Measurements from ENCODE around the gene ARHGEF40. TPM values are rescaled to one million over a fixed set of nuclear protein-coding genes. Genes with fewer than 3 reads are reported as not detected.

The ARHGEF40 gene
- total RNA-seq, 2 donors from 2014 or later: 0.26 TPM; not detected in 1

DNA sequence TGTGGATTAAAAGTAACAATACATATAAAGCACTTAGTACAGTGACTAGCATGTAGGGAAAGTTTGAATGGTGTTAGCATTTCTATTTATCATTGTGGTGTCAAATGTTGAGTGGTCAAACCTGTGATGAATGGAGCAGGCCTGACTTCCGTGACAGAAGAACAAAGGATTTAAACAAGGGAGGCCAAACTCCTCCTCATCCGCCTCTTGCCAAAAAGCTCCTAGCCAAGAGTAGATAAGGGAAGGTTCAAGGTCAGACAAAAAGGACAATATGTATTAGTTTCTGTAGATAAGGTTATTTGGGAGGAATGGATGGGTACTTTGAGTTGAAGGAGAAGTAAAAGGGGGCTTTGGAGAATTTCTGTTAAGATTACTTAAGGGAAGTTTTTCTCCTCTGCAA is 21.5 kb upstream of the ARHGEF40 start:
- no peak for ATAC-seq (replicated peaks)
- no peak overlapping the region for H3K4me3 Mint-ChIP-seq
- no peaks in the 10 kb centered on the region for H3K9me3 Mint-ChIP-seq
- H3K36me3 Mint-ChIP-seq (ENCODE audit: low read depth): no peaks in the 10 kb centered on the region
- H3K27me3 Mint-ChIP-seq: peaks cover 5% of the 10 kb centered on the region
- peaks cover 12% of the 10 kb centered on the region for H3K4me1 Mint-ChIP-seq
- H3K27ac Mint-ChIP-seq: no peak overlapping the region

DNA sequence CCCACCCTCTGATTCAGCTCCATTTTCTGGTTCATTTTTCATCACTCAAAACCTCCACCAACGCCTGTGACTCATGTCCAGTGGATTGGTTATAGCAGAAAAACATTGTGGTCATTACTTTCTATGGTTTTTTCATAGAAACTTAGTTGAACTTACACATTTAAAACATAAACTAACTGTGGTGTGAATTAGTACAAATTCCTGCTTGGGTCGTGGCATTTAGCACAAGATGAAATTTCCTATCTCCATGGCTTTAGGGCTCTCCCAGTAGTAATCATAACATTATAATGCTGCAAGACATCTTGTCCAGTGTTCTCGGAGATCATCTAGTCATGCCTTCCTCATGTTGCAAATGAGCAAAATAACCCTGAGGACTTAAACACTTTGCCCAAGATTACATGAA is 20.8 kb upstream of the ARHGEF40 start:
- peaks cover 10% of the 10 kb centered on the region for H3K4me1 Mint-ChIP-seq
- no peak overlapping the region for H3K27ac Mint-ChIP-seq
- H3K27me3 Mint-ChIP-seq: peaks cover 5% of the 10 kb centered on the region
- H3K9me3 Mint-ChIP-seq: no peaks in the 10 kb centered on the region
- peak; percentile 72 for ATAC-seq (replicated peaks)
- H3K4me3 Mint-ChIP-seq: no peak overlapping the region
- no peaks in the 10 kb centered on the region for H3K36me3 Mint-ChIP-seq (ENCODE audit: low read depth)

DNA sequence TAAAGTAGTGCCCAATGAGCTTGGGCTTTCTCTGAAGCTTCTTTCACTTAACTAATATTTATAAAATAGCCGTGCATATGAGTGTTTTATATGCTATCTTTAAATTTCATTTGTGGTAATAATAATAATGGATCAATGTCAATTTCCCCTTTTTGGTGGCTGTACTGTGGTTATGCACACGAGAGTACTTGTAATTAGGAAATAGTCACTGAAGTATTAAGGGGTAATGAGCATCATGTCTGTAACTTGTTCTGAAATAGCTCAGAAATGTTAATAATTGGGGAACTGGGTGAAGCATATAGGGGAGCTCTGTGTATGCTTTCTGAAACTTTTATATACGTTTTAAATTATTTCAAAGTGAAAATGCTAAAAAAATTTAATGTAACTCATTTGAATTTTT is 19.5 kb upstream of the ARHGEF40 start:
- no peak for ATAC-seq (replicated peaks)
- no peaks in the 10 kb centered on the region for H3K9me3 Mint-ChIP-seq
- H3K4me3 Mint-ChIP-seq: no peak overlapping the region
- no peaks in the 10 kb centered on the region for H3K36me3 Mint-ChIP-seq (ENCODE audit: low read depth)
- peaks cover 5% of the 10 kb centered on the region for H3K27me3 Mint-ChIP-seq
- H3K4me1 Mint-ChIP-seq: no peaks in the 10 kb centered on the region
- no peak overlapping the region for H3K27ac Mint-ChIP-seq

DNA sequence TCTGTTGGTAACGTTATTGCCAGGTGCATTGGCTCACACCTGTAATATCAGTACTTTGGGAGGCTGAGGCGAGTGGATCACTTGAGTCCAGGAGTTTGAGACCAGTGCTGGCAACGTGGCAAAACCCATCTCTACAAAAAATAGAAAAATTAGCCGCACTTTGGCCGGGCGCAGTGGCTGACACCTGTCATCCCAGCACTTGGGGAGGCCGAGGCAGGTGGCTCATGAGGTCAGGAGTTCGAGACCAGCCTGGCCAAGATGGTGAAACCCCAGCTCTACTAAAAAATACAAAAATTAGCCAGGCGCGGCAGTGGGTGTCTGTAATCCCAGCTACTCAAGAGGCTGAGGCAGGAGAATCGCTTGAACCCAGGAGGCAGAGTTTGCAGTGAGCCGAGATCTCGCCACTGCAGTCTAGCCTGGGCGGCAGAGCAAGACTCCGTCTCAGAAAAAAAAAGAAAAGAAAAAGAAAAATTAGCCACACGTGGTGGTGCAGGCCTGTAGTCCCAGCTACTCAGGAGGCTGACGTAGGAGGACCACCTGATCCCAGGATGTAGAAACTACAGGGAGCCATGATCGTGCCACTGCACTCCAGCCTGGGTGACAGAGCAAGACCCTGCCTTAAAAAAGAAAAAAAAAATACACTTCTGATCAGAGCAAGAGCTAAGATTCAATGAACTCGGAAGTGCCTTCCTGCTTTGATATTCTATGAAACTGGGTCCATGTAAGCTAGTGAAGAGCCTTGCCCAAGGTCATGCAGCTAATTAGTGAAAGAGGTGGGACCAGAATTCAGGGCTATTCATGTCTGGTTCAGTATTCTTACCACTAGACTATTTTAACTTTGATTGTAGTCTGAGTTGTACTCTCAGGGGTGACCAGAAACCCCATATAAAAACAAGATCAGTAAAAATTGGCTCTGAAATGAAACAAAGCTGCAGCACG is 16.7 kb upstream of the ARHGEF40 start:
- Mint-ChIP-seq H3K27me3 (peaks cover 5% of the 10 kb centered on the region), H3K4me3 (no peak overlapping the region), H3K4me1 (no peaks in the 10 kb centered on the region), H3K27ac (no peak overlapping the region), H3K9me3 (no peaks in the 10 kb centered on the region), H3K36me3 (ENCODE audit: low read depth) (no peaks in the 10 kb centered on the region)
- ATAC-seq (replicated peaks): no peak

DNA sequence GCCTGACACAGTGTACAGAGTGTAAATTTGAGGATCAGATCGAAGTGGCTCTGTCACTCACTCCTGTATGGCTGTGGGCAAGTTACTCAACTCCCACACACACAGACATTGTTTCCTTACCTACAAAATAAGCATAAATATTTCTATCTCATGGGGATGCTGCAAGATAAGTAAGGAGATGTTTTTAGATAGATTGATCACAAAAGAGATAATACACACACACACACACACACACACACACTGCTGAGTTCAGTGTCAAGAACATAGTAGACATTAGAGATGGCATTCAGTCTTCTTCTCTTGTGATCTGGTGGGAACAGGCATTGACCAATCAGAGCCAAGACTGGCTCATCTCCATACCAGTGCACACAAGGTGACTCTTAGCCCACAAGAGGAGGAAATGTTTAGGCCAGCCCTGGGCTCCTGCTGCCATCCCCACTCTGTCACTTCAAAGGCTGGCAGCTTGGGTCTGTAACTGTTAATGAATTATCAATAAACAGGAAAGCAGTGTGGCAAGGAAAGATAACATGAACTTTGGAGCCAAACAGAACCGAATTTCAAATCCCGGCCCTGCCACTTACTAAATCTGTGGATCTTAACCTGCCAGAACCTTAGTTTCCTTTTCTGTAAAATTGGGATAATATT is 15.9 kb upstream of the ARHGEF40 start:
- H3K4me3 Mint-ChIP-seq: no peak overlapping the region
- no peaks in the 10 kb centered on the region for H3K36me3 Mint-ChIP-seq (ENCODE audit: low read depth)
- peaks cover 5% of the 10 kb centered on the region for H3K27me3 Mint-ChIP-seq
- peak; percentile 76 for ATAC-seq (replicated peaks)
- H3K27ac Mint-ChIP-seq: no peak overlapping the region
- H3K4me1 Mint-ChIP-seq: no peaks in the 10 kb centered on the region
- no peaks in the 10 kb centered on the region for H3K9me3 Mint-ChIP-seq

DNA sequence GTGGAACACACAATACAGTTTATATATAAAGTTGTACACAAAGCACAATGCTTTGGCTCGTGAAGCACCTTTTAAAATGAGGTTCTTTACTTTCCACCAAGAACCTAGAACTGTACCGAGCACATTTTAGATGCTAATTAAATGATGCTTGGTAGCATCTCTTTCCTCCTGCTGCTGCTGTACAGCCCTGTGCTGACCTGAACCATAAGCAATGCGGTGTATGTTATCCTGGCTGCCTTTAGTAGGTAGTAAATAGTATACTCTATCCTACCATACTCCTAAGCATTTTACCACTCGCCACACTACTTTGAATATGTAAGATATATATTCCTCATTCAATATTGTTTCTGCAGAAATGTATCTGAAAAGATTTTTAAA is 15.3 kb upstream of the ARHGEF40 start:
- no peak for ATAC-seq (replicated peaks)
- no peaks in the 10 kb centered on the region for H3K4me1 Mint-ChIP-seq
- H3K36me3 Mint-ChIP-seq (ENCODE audit: low read depth): no peaks in the 10 kb centered on the region
- no peak overlapping the region for H3K27ac Mint-ChIP-seq
- H3K9me3 Mint-ChIP-seq: no peaks in the 10 kb centered on the region
- H3K27me3 Mint-ChIP-seq: peaks cover 7% of the 10 kb centered on the region
- H3K4me3 Mint-ChIP-seq: no peak overlapping the region

DNA sequence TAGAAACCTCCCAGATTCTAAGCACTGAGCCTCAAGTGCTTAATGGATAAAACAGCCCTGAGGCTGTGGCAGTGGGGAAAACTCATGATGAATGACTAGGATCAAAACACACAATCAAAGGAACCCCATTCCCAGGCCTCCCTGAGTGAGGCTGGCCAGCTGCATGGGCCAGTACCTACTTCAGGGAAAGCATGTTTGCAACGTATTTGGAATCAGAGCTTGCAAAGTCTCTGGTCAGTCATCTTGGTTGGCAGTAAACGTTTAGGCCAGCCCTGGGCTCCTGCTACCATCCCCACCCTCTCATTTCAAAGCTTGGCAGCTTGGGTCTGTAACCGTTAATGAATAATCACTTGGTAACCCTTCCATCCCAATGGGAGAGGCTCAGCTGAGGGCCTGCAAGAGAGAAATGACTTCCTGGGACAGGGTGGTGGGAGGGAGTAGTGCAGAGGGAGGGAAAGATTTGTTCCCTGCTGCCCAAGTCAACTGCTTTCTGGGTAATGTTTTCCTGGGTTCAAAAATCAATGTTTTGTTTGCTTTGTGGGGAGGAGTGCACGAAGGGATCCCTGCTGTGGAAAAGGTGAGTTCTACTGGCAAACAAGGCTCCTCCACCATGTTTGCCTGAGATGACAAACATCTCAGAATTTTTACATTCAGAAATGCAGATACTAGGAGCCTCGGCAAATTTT is 14.5 kb upstream of the ARHGEF40 start:
- H3K36me3 Mint-ChIP-seq (ENCODE audit: low read depth): no peaks in the 10 kb centered on the region
- no peak overlapping the region for H3K4me3 Mint-ChIP-seq
- H3K9me3 Mint-ChIP-seq: no peaks in the 10 kb centered on the region
- H3K27ac Mint-ChIP-seq: no peak overlapping the region
- no peak for ATAC-seq (replicated peaks)
- no peaks in the 10 kb centered on the region for H3K4me1 Mint-ChIP-seq
- peaks cover 15% of the 10 kb centered on the region for H3K27me3 Mint-ChIP-seq

DNA sequence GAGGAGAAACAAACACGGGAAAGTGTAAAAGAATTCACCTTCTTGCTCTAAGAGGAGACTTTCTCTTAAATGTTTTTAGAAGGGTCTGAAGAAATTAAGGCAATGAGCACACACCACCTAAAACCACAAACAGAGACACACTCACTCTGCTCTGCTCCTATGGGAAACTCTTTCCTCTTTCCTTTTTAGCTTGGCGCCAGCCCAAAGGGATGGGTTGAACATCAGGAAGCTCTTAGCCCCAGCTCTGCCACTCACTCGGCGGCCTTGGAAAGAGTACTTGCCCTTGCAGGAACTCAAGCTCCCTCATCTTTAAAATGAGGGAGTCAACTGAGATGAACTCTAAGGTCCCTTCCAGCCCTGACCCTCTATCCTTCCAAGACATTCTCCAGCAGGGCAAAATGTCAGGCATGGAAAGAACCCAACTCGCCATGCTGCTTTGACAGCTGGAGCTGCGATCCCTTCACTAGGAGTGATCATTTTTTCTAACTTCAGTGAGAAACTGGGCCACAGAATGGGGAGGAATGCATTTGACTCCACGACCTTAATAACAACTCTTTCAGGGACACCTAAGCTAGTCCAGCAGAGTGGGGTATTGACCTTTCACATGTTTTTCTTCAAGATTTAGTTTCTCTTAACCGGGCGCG is 13.5 kb upstream of the ARHGEF40 start:
- peaks cover 17% of the 10 kb centered on the region for H3K27me3 Mint-ChIP-seq
- no peaks in the 10 kb centered on the region for H3K9me3 Mint-ChIP-seq
- ATAC-seq (replicated peaks): no peak
- no peaks in the 10 kb centered on the region for H3K36me3 Mint-ChIP-seq (ENCODE audit: low read depth)
- no peak overlapping the region for H3K27ac Mint-ChIP-seq
- no peaks in the 10 kb centered on the region for H3K4me1 Mint-ChIP-seq
- no peak overlapping the region for H3K4me3 Mint-ChIP-seq

DNA sequence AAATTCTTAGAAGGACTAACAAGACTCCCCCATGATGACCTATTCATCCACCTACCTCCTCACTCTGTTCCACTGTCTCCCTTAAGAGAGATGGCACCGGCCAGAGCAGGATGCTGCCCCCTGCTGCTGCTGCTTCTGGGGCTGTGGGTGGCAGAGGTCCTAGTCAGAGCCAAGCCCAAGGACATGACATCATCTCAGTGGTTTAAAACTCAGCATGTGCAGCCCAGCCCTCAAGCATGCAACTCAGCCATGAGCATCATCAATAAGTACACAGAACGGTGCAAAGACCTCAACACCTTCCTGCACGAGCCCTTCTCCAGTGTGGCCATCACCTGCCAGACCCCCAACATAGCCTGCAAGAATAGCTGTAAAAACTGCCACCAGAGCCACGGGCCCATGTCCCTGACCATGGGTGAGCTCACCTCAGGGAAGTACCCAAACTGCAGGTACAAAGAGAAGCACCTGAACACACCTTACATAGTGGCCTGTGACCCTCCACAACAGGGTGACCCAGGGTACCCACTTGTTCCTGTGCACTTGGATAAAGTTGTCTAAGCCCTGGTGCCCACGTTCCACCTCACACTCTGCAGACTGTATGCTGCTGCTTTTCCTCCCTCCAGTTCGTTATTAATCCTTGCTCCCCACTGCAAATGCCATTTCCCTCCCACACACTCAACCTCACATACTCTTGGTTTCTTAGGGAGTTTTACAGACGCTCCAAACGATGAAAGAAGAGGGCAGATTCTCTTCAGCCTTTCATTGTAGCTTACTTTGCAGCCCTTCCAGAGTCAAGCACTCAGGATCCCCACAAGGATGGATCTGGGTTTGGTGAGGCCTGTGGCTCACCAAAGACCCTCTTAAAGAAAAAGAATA is 12.1 kb upstream of the ARHGEF40 start, which contains the start of gene RNASE8:
Gene RNASE8, plus strand, starts transcription at position 20 of the 873 bp plus-strand sequence. Its CDS starts 71 bp downstream, at position 91.
- Mint-ChIP-seq H3K4me3 (no peak within 1 kb of the TSS), H3K27ac (no peak within 1 kb of the TSS), H3K9me3 (no peaks in the 10 kb centered on the region), H3K27me3 (peaks cover 18% of the 10 kb centered on the region), H3K4me1 (no peaks in the 10 kb centered on the region), H3K36me3 (ENCODE audit: low read depth) (no peaks in the 10 kb centered on the region)
- ATAC-seq (replicated peaks): peak; percentile 73

DNA sequence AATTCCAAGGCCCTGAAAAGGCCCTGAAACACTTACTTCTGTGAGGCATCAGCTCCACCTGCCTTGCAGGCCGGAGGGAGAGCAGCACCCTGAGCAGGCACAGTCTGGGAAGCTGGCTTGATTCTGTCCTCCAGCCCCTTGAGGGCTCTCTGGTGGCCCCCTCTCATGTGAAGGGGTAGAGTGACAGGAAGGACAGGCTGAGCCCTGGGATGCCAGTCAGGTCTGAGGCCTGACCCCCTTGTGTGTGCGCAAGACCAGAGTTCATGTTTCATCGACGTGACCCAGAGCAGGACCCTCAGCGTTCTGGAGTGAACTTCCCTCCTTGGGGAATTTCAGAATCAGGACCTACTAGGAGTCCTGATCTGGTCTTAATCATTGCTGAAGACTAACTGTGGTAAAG is 11.2 kb upstream of the ARHGEF40 start:
- Mint-ChIP-seq H3K4me1 (no peaks in the 10 kb centered on the region), H3K27ac (no peak overlapping the region), H3K27me3 (peaks cover 18% of the 10 kb centered on the region), H3K36me3 (ENCODE audit: low read depth) (no peaks in the 10 kb centered on the region), H3K9me3 (no peaks in the 10 kb centered on the region), H3K4me3 (no peak overlapping the region)
- no peak for ATAC-seq (replicated peaks)

DNA sequence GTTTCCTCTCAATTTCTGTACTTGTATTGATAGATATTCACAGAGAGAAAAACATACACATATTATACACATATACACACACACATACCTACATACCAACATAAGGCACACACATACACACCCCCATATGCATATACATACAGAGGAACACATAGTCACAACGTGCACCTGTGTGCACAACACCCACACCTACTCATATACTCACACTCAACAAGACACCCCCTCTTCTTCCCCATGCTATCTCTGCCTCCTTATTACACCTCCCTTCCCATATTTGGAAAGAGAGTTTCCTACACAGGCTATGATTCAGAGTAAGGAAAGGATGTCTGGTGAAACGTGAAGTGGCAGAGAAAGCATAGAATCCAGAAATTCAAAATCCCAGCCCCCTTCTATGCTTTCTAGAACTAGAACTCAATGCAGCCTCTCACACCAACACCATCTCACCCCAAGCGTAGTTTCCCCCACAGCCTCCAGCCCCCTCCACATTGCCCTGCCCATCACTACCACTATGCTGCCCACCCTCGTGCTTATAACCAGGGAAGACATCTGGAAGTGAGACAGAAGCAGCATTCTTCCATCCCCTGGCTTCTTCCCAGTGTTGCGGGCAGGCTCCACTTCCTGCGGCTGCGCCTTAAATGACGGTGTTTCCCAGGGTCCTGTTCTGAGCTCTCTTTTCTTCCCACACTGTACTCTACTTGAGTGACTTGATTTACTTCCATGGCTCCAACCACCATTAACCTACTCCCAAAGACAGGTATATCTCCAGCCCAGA is 10.1 kb upstream of the ARHGEF40 start:
- Mint-ChIP-seq H3K27ac (no peak overlapping the region), H3K4me1 (no peaks in the 10 kb centered on the region), H3K9me3 (no peaks in the 10 kb centered on the region), H3K27me3 (peaks cover 18% of the 10 kb centered on the region), H3K36me3 (ENCODE audit: low read depth) (no peaks in the 10 kb centered on the region), H3K4me3 (no peak overlapping the region)
- no peak for ATAC-seq (replicated peaks)

DNA sequence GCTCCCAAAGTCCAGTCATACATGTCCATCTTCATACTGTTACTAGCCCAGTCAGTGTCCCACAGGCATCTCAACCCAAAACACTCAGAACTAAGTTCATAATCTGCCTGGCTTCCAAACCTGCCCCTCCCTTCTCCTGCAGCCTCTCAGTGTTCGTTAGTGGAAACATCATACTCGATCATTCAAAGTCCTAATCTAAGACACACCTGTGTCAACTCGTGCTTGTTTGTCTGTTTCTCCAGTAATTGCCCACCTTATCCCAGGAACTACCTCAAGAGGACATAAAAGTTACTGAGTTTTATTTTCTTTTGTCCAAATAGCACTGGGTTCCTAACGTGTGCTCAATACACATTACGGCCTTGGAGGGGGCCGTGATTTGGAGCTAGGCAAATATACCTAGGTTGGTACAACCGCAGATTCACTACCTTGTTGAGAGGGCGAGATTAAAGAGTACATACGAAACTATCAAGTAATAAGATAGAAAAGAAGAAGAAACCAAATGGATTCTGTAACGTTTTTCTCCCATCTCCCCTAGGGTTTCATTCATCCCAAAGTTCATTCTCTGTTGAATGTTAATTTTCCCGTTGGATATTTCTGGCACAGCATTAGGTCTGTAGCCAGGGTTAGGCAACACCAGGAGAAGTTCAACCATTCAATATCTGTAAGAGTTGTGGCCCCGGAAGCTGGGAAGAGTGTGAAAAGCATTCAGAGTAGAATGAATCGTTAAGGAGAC is 9.3 kb upstream of the ARHGEF40 start:
- H3K27me3 Mint-ChIP-seq: peaks cover 24% of the 10 kb centered on the region
- no peaks in the 10 kb centered on the region for H3K36me3 Mint-ChIP-seq (ENCODE audit: low read depth)
- no peaks in the 10 kb centered on the region for H3K4me1 Mint-ChIP-seq
- H3K27ac Mint-ChIP-seq: no peak overlapping the region
- no peak for ATAC-seq (replicated peaks)
- H3K4me3 Mint-ChIP-seq: no peak overlapping the region
- H3K9me3 Mint-ChIP-seq: no peaks in the 10 kb centered on the region

DNA sequence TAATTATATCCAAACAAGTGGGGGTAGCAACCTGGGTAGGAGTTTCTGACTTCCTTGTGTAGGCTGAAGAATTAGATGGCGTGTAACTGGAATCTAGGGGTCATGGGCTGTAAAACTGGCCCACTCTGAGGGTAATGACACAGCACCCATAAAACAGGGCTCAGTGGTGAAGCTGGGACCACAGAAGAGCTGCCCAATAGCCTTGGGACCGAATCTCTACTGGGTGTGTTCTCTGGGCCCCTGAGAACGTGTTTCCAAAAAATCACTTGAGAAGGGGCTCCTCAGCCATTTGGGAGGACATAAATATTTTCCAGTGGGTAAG is 8.8 kb upstream of the ARHGEF40 start:
- H3K36me3 Mint-ChIP-seq (ENCODE audit: low read depth): no peaks in the 10 kb centered on the region
- peaks cover 28% of the 10 kb centered on the region for H3K27me3 Mint-ChIP-seq
- ATAC-seq (replicated peaks): no peak
- no peaks in the 10 kb centered on the region for H3K4me1 Mint-ChIP-seq
- H3K9me3 Mint-ChIP-seq: no peaks in the 10 kb centered on the region
- H3K27ac Mint-ChIP-seq: no peak overlapping the region
- H3K4me3 Mint-ChIP-seq: no peak overlapping the region

Measured in activated T-helper 17 cell treated with anti-CD3 and anti-CD28 coated beads, Interleukin-2, amount 50 U/mL, for 72 hours (primary cell).